Vagina (tissue), 2 donors: ENCODE data around the gene RANBP10. TPM values are rescaled to one million over a fixed set of nuclear protein-coding genes. Genes with fewer than 3 reads are reported as not detected.

Source experiments
- DNase-seq, 2 donors: peaks; one replicate each; pipeline ENCODE4 v3.0.0-alpha.2; 2017; ENCODE audit errors: extremely low spot score in 2 of 2
- H3K27ac ChIP-seq: fragments of 200-600 bp; sonication (generic); one replicate; pipeline ENCODE4 v1.5.1; 2019
- H3K27me3 ChIP-seq: fragments of 200-600 bp; sonication (generic); one replicate; pipeline ENCODE4 v1.5.1; 2019
- H3K36me3 ChIP-seq, 2 donors: fragments of 200-600 bp; sonication (generic); one replicate each; pipeline ENCODE4 v1.5.1; 2017 to 2019
- H3K4me1 ChIP-seq: fragments of 200-600 bp; sonication (generic); one replicate; pipeline ENCODE4 v1.5.1; 2019
- H3K4me3 ChIP-seq, 2 donors: fragments of 200-600 bp; sonication (generic); 1 replicate in 1 of 2; 2 replicates in 1 of 2; pipeline ENCODE4 v1.5.1; 2016 to 2019
- H3K9me3 ChIP-seq: fragments of 200-600 bp; sonication (generic); one replicate; pipeline ENCODE4 v1.5.1; 2019
- POLR2A ChIP-seq, 2 donors: fragments of 450-650 bp; IDR thresholded peaks; one replicate each; pipeline ENCODE4 v1.6.1; 2017; ENCODE audit warnings: antibody characterized with exemption in 2 of 2, mild to moderate bottlenecking in 2 of 2, moderate library complexity in 2 of 2
- POLR2AphosphoS5 ChIP-seq, 2 donors: sonication (generic); formaldehyde crosslinking; IDR thresholded peaks; one replicate each; pipeline ENCODE4 v1.9.0; 2017; ENCODE audit warnings: antibody characterized with exemption in 2 of 2, mild to moderate bottlenecking in 2 of 2, low read depth in 1 of 2; ENCODE audit not compliant: insufficient read depth in 1 of 2
- intact Hi-C: fragments of 100-400 bp; cut with DNase I; formaldehyde crosslinking; loops from one replicate; pipeline ENCODE4 v1.15.1; 2023
- total RNA-seq: library from RNA; depleted of rRNA; stranded (reverse); fragments of >200 nt; gene quantifications from one replicate; pipeline ENCODE4 v1.2.3, GENCODE V29; 2016
- TF ChIP-seq, protein P1 (sequence below), 3 experiments: fragments of 450-650 bp in 2 of 3; fragments of 200-600 bp in 1 of 3; sonication (generic) in 1 of 3; IDR thresholded peaks; one replicate each; pipeline ENCODE4 v1.5.1; 2017 to 2019; ENCODE audit warnings: antibody characterized with exemption in 3 of 3, mild to moderate bottlenecking in 2 of 3, moderate library complexity in 2 of 3

RANBP10 gene
- total RNA-seq, 1 donor from 2014 or later, result 17.9 TPM

DNA sequence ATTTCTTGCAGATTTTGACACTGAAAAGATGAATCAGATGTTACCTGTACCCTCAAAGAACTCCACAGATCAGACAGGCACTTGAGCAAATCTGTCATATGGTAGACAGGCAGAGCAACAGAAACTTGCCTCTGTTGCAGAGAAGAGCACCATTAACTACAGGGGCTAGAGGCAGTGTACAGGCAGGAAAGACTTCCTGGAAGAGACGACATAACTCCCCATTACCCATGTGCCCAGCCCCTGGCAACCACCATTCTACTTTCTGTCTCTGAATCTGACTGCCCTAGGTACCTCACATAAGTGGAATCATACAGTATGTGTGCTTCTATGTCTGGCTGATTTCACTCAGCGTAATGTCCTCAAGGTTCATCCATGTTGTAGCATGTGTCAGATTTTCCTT is 102.7 kb downstream of the RANBP10 start:
- Histone ChIP-seq H3K27ac (no peak overlapping the region), H3K36me3 (no peaks in the 10 kb centered on the region)
- TF ChIP-seq POLR2AphosphoS5 (IDR thresholded peaks at IDR 0.05; ENCODE audit: insufficient read depth in 1 of 2, low read depth in 1 of 2) (no peak), POLR2A (IDR thresholded peaks at IDR 0.05) (no peak)
- TF ChIP-seq, protein P1, sequence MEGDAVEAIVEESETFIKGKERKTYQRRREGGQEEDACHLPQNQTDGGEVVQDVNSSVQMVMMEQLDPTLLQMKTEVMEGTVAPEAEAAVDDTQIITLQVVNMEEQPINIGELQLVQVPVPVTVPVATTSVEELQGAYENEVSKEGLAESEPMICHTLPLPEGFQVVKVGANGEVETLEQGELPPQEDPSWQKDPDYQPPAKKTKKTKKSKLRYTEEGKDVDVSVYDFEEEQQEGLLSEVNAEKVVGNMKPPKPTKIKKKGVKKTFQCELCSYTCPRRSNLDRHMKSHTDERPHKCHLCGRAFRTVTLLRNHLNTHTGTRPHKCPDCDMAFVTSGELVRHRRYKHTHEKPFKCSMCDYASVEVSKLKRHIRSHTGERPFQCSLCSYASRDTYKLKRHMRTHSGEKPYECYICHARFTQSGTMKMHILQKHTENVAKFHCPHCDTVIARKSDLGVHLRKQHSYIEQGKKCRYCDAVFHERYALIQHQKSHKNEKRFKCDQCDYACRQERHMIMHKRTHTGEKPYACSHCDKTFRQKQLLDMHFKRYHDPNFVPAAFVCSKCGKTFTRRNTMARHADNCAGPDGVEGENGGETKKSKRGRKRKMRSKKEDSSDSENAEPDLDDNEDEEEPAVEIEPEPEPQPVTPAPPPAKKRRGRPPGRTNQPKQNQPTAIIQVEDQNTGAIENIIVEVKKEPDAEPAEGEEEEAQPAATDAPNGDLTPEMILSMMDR (IDR thresholded peaks at IDR 0.05), result no peak

DNA sequence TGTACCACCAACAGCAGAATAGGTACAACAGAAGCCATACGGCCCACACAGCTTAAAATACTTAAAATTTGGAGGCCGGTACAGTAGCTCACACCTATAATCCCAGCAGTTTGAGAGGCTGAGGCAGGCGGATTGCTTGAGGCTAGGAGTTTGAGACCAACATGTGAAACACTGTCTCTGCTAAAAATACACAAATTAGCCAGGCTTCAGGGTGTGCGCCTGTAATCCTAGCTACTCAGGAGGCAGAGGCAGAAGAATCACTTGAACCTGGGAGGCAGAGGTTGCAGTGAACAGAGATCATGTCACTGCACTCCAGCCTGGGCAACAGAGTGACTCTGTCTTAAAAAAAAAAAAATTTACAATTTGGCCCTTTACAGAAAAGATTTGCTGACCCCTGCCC is 104.2 kb downstream of the RANBP10 start:
- intact Hi-C loops, result no loop called here
- Histone ChIP-seq H3K9me3 (no peaks in the 10 kb centered on the region), H3K27ac (no peak overlapping the region), H3K4me3 (no peak overlapping the region), H3K36me3 (no peaks in the 10 kb centered on the region), H3K27me3 (no peaks in the 10 kb centered on the region), H3K4me1 (peaks cover 19% of the 10 kb centered on the region)
- DNase-seq, result no peak
- TF ChIP-seq POLR2AphosphoS5 (IDR thresholded peaks at IDR 0.05; ENCODE audit: insufficient read depth in 1 of 2, low read depth in 1 of 2) (no peak), POLR2A (IDR thresholded peaks at IDR 0.05) (no peak)
- TF ChIP-seq, protein P1 (IDR thresholded peaks at IDR 0.05), result no peak

More for the DNA sequence above, 102.7 kb downstream of the RANBP10 start:
- DNase-seq, result no peak
- Histone ChIP-seq H3K9me3 (no peaks in the 10 kb centered on the region), H3K4me1 (peaks cover 13% of the 10 kb centered on the region), H3K27me3 (no peaks in the 10 kb centered on the region), H3K4me3 (no peak overlapping the region)
- intact Hi-C loops, result no loop called here

DNA sequence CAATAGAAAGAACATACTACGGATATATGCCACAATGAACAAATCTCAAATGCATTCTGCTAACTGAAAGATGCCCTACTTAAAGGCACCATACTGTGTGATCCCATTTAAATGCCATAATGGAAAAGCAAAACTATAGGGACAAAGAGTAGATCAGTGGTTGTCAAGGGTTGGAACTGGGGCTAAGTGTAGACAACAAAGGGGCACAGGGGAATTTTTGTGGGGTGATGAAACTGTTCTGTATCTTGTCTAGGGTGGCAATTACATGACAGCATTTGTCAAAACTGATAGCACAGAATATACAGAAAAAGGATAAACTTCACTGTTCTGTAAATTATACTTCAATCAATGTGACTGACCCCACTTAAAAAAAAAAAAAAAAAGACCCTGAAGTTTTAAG is 104.9 kb downstream of the RANBP10 start:
- peaks cover 19% of the 10 kb centered on the region for H3K4me1 ChIP-seq
- TF ChIP-seq, protein P1 (IDR thresholded peaks at IDR 0.05), result no peak
- TF ChIP-seq POLR2AphosphoS5 (IDR thresholded peaks at IDR 0.05; ENCODE audit: insufficient read depth in 1 of 2, low read depth in 1 of 2) (no peak), POLR2A (IDR thresholded peaks at IDR 0.05) (no peak)
- intact Hi-C loops, result no loop called here
- no peak for DNase-seq
- H3K36me3 ChIP-seq, result no peaks in the 10 kb centered on the region
- no peaks in the 10 kb centered on the region for H3K27me3 ChIP-seq
- H3K9me3 ChIP-seq, result no peaks in the 10 kb centered on the region
- no peak overlapping the region for H3K27ac ChIP-seq
- H3K4me3 ChIP-seq, result no peak overlapping the region

DNA sequence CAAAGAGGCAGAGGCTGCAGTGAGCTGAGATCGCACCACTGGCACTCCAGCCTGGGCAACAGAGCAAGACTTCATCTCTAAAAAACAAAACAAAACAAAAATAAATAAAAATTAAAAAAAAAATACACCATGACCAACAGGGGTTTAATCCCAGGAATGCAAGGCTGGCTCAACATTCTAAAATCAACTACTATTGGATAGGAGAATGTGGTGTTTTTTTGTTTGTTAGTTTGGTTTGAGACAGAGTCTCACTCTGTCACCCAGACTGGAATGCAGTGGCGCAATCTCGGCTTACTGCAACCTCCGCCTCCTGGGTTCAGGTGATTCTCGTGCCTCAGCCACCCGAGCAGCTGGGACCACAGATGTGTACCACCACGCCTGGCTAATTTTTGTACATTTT is 107.1 kb downstream of the RANBP10 start:
- no peak for DNase-seq
- H3K4me3 ChIP-seq, result no peak overlapping the region
- H3K36me3 ChIP-seq, result no peaks in the 10 kb centered on the region
- TF ChIP-seq, protein P1 (IDR thresholded peaks at IDR 0.05), result no peak
- TF ChIP-seq POLR2A (IDR thresholded peaks at IDR 0.05) (no peak), POLR2AphosphoS5 (IDR thresholded peaks at IDR 0.05; ENCODE audit: insufficient read depth in 1 of 2, low read depth in 1 of 2) (no peak)
- H3K4me1 ChIP-seq, result peaks cover 19% of the 10 kb centered on the region
- H3K9me3 ChIP-seq, result no peaks in the 10 kb centered on the region
- intact Hi-C loops, result no loop called here
- H3K27me3 ChIP-seq, result no peaks in the 10 kb centered on the region
- no peak overlapping the region for H3K27ac ChIP-seq

DNA sequence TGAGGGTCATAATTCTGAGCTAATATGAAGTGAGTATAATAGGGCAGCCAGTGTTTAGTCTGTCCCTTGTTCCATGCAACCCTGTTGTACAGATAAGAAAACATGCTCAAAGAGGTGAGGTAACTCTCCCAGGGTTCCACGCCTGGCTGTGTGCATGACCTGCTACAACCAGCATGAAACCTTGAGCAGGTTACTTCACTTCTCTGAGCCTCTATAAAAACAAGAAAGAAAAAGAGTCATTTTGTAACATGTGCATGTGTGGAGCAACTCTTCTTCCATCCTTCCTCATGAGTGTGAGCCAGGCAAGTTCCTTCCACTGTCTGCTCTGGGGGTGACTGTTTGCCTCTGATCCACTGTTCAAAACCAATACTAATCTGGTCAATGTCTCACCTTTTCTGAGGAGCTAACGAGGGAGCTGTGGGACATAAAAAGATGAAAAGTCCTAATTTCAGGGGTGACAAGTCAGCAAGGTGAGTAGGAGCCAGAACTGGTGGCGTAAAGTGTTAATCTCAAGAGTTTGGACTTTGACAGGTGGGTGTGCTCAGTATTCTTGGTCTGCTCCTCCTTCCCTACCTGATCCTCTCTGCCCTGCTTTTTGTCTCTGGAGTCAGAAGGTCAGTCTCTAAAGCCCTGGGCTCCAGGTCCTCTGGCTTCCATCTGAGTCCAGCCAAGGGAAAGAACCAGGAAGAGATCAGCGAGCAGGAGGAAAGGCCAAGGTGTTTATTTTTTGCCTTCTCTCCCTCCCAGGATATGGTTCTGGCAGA is 108.8 kb downstream of the RANBP10 start:
- Histone ChIP-seq H3K4me1 (peaks cover 7% of the 10 kb centered on the region), H3K27ac (no peak overlapping the region)
- TF ChIP-seq POLR2AphosphoS5 (IDR thresholded peaks at IDR 0.05; ENCODE audit: insufficient read depth in 1 of 2, low read depth in 1 of 2) (no peak), POLR2A (IDR thresholded peaks at IDR 0.05) (no peak)
- TF ChIP-seq, protein P1 (IDR thresholded peaks at IDR 0.05), result no peak

More for the DNA sequence above, 108.8 kb downstream of the RANBP10 start:
- no peaks in the 10 kb centered on the region for H3K36me3 ChIP-seq
- no peak for DNase-seq
- H3K9me3 ChIP-seq, result no peaks in the 10 kb centered on the region
- intact Hi-C loops, result no loop called here
- no peaks in the 10 kb centered on the region for H3K27me3 ChIP-seq
- H3K4me3 ChIP-seq, result no peak overlapping the region
